22Rv1 (cell line): ENCODE data around the gene FAAP20.

Experiments used
- CTCF ChIP-seq: fragments of 450-650 bp; IDR thresholded peaks from 2 replicates; pipeline ENCODE4 v1.5.1; 2017; ENCODE audit warnings: mild to moderate bottlenecking
- ZFX ChIP-seq: fragments of 450-650 bp; IDR thresholded peaks from 2 replicates; pipeline ENCODE4 v1.6.1; 2017; ENCODE audit warnings: antibody characterized with exemption, borderline replicate concordance

GRCh38 chr1:2168090-2168489 lies 26.5 kb downstream of the FAAP20 start:
- TF ChIP-seq CTCF (no peak), ZFX (no peak)
